SK-N-SH (cell line): ENCODE data around the gene UNC13D. TPM values are rescaled to one million over a fixed set of nuclear protein-coding genes. Genes with fewer than 3 reads are reported as not detected.

Experiments
- ELF1 ChIP-seq: IDR thresholded peaks from 2 replicates; pipeline ENCODE4 v1.4.0; 2012
- FOXJ3 ChIP-seq: sonication (generic); formaldehyde crosslinking; IDR thresholded peaks from 2 replicates; pipeline ENCODE4 v1.5.1; 2020; ENCODE audit warnings: mild to moderate bottlenecking, missing genetic modification reagents
- FOXM1 ChIP-seq: IDR thresholded peaks from 2 replicates; pipeline ENCODE4 v1.4.0; 2012; ENCODE audit warnings: low read depth, mild to moderate bottlenecking
- GABPA ChIP-seq: IDR thresholded peaks from 2 replicates; pipeline ENCODE4 v1.4.0; 2012; ENCODE audit warnings: low read depth, mild to moderate bottlenecking
- IRF3 ChIP-seq: fragments of 150-350 bp; IDR thresholded peaks from 2 replicates; pipeline ENCODE4 v1.6.1; 2016; ENCODE audit warnings: mild to moderate bottlenecking, low read depth, low read length
- JUND ChIP-seq: IDR thresholded peaks from 2 replicates; pipeline ENCODE4 v1.4.0; 2012
- MEF2A ChIP-seq: IDR thresholded peaks from 2 replicates; pipeline ENCODE4 v1.4.0; 2012; ENCODE audit warnings: low read depth, borderline replicate concordance
- MXI1 ChIP-seq: IDR thresholded peaks from 2 replicates; pipeline ENCODE4 v1.6.1; 2012; ENCODE audit warnings: mild to moderate bottlenecking, low read depth, low read length, improper control_type of control experiment
- NRF1 ChIP-seq: IDR thresholded peaks from 2 replicates; pipeline ENCODE4 v1.6.1; 2012; ENCODE audit warnings: low read depth, mild to moderate bottlenecking, low read length
- POLR2AphosphoS5 ChIP-seq: IDR thresholded peaks from 2 replicates; pipeline ENCODE4 v1.6.1; 2012; ENCODE audit warnings: low read depth, low read length
- RAD21 ChIP-seq: IDR thresholded peaks from 2 replicates; pipeline ENCODE4 v1.6.1; 2012; ENCODE audit warnings: mild to moderate bottlenecking, low read length
- RCOR1 ChIP-seq: fragments of 150-350 bp; IDR thresholded peaks from 2 replicates; pipeline ENCODE4 v1.6.1; 2017; ENCODE audit warnings: antibody characterized with exemption, low read length
- RFX5 ChIP-seq: IDR thresholded peaks from 2 replicates; pipeline ENCODE4 v1.6.1; 2012; ENCODE audit warnings: mild to moderate bottlenecking, improper control_type of control experiment, low read length
- SMC3 ChIP-seq: IDR thresholded peaks from 2 replicates; pipeline ENCODE4 v1.6.1; 2012; ENCODE audit warnings: low read depth, low read length, improper control_type of control experiment
- TAF1 ChIP-seq: IDR thresholded peaks from 2 replicates; pipeline ENCODE4 v1.6.1; 2012; ENCODE audit warnings: low read depth, mild to moderate bottlenecking, low read length, moderate library complexity, borderline replicate concordance
- TEAD4 ChIP-seq: IDR thresholded peaks from 2 replicates; pipeline ENCODE4 v1.4.0; 2012; ENCODE audit warnings: mild to moderate bottlenecking, borderline replicate concordance; ENCODE audit not compliant: insufficient read depth
- YY1 ChIP-seq: IDR thresholded peaks from 2 replicates; pipeline ENCODE4 v1.4.0; 2012; ENCODE audit warnings: low read depth, mild to moderate bottlenecking
- polyA plus RNA-seq, 3 experiments: library from polyadenylated mRNA; depleted of rRNA; stranded (reverse); fragments of >200 nt; gene quantifications; 2 replicates each; pipeline ENCODE4 v1.2.3, GENCODE V29; 2012
- TF ChIP-seq, protein P1 (sequence below): IDR thresholded peaks from 2 replicates; pipeline ENCODE4 v1.6.1; 2012; ENCODE audit warnings: mild to moderate bottlenecking, low read depth, low read length, moderate library complexity
- TF ChIP-seq, protein P2 (sequence below): IDR thresholded peaks from 2 replicates; pipeline ENCODE4 v1.4.0; 2012; ENCODE audit warnings: low read depth, borderline replicate concordance
- TF ChIP-seq, protein P3 (sequence below): IDR thresholded peaks from 2 replicates; pipeline ENCODE4 v1.4.0; 2012; ENCODE audit warnings: low read depth, borderline replicate concordance

UNC13D gene
- polyA plus RNA-seq, 1 of the 3 experiments (the other 2 are of a cell fraction), result 0.99 TPM

DNA sequence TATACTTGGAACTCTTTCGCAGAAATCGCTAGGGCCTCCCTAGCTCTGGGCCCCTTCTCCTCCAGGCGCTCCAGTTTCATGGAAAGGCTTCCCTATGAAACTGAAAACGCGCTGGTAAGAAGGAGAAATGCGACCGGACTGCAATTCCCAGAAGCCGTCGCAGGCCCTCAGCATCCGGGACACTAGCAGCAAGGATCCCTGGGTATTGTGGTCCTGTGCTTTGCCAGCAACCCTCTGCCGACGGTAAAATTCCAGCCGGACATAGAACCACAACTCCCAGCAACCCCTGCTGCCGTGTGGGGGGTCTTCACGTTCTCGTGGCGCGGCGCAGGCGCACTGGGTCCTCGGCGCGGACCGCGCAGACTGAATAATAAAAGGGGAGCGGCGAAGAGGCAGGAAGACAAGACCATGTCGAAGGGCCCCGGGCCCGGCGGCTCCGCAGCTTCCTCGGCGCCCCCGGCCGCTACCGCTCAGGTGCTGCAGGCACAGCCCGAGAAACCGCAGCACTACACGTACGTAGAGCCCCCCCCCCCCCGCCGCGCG lies 59.7 kb downstream of the UNC13D start, which contains the start of gene UNK (continued):
- TF ChIP-seq POLR2AphosphoS5, result peak; percentile 14
- TF ChIP-seq, protein P1, sequence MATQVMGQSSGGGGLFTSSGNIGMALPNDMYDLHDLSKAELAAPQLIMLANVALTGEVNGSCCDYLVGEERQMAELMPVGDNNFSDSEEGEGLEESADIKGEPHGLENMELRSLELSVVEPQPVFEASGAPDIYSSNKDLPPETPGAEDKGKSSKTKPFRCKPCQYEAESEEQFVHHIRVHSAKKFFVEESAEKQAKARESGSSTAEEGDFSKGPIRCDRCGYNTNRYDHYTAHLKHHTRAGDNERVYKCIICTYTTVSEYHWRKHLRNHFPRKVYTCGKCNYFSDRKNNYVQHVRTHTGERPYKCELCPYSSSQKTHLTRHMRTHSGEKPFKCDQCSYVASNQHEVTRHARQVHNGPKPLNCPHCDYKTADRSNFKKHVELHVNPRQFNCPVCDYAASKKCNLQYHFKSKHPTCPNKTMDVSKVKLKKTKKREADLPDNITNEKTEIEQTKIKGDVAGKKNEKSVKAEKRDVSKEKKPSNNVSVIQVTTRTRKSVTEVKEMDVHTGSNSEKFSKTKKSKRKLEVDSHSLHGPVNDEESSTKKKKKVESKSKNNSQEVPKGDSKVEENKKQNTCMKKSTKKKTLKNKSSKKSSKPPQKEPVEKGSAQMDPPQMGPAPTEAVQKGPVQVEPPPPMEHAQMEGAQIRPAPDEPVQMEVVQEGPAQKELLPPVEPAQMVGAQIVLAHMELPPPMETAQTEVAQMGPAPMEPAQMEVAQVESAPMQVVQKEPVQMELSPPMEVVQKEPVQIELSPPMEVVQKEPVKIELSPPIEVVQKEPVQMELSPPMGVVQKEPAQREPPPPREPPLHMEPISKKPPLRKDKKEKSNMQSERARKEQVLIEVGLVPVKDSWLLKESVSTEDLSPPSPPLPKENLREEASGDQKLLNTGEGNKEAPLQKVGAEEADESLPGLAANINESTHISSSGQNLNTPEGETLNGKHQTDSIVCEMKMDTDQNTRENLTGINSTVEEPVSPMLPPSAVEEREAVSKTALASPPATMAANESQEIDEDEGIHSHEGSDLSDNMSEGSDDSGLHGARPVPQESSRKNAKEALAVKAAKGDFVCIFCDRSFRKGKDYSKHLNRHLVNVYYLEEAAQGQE, result no peak
- TF ChIP-seq, protein P2, sequence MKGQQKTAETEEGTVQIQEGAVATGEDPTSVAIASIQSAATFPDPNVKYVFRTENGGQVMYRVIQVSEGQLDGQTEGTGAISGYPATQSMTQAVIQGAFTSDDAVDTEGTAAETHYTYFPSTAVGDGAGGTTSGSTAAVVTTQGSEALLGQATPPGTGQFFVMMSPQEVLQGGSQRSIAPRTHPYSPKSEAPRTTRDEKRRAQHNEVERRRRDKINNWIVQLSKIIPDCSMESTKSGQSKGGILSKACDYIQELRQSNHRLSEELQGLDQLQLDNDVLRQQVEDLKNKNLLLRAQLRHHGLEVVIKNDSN, result no peak
- no peak for TF ChIP-seq FOXM1
- no peak for TF ChIP-seq TEAD4
- TF ChIP-seq FOXJ3 (CRISPR knock-in tag), result no peak
- TF ChIP-seq, protein P3, sequence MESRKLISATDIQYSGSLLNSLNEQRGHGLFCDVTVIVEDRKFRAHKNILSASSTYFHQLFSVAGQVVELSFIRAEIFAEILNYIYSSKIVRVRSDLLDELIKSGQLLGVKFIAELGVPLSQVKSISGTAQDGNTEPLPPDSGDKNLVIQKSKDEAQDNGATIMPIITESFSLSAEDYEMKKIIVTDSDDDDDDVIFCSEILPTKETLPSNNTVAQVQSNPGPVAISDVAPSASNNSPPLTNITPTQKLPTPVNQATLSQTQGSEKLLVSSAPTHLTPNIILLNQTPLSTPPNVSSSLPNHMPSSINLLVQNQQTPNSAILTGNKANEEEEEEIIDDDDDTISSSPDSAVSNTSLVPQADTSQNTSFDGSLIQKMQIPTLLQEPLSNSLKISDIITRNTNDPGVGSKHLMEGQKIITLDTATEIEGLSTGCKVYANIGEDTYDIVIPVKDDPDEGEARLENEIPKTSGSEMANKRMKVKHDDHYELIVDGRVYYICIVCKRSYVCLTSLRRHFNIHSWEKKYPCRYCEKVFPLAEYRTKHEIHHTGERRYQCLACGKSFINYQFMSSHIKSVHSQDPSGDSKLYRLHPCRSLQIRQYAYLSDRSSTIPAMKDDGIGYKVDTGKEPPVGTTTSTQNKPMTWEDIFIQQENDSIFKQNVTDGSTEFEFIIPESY, result peak; percentile 94
- TF ChIP-seq YY1, result 0 out of 2 replicates have a peak, but pooled peaks have one; percentile 38
- TF ChIP-seq RAD21, result no peak
- peak; percentile 24; the same call in 1 of the 2 replicates for TF ChIP-seq MEF2A
- TF ChIP-seq ELF1, result peak; percentile 72; the same call in 1 of the 2 replicates
- no peak for TF ChIP-seq SMC3
- no peak for TF ChIP-seq IRF3
- TF ChIP-seq NRF1, result peak; percentile 96
- TF ChIP-seq TAF1, result peak; percentile 73
- no peak for TF ChIP-seq MXI1
- no peak for TF ChIP-seq RFX5
- TF ChIP-seq JUND, result no peak
- peak; percentile 32 for TF ChIP-seq RCOR1
- TF ChIP-seq GABPA, result peak; percentile 54; the same call in 1 of the 2 replicates
